HG03064 (cell line): Measurements from ENCODE around the gene WDR74.

Source experiments
- ATAC-seq: cut with Tn5 transposase; IDR thresholded peaks from one replicate; pipeline ENCODE4 v1.9.1; 2021; ENCODE audit warnings: low read depth; ENCODE audit not compliant: unreplicated experiment

Gene WDR74

DNA sequence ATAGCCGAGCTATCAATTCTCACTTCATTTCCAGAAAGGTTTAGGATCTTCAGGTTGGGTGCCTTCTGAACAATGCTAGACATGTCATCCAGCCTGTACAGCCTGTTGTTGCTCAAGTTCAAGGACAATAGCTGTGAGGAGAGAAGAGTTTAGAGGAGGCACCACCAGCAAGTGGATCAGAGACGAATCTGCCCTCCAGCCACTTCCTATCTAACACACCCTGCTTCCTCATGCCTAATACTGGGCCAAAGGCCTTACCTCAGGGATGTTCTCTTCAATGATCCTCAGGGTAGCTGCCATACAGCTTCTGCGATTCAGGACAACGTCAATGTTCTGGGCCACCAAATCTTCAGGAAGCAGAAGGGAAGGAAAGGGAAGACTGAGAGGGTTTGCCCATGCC is 38.3 kb downstream of the WDR74 start:
- ATAC-seq = no peak

DNA sequence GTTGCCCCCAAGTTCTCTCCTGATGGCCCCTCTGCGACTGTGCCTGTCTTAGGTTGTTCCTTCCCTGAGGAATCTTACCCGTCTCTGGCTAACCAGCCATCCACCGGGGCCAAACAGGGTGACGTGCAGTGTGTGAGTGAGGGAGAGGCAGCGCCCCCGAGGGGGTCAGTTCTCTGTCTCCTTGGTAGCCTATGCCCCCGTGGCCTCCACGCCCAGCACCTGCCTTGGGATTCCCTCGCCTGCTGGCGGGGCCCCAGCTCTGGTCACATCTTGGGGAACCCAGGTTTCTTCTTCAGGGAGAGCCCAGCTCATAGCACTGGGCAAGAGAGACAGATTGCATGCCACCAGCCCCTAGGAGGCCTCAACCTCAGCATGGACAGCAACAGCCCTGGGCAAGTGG is 39.9 kb downstream of the WDR74 start:
- ATAC-seq = no peak

DNA sequence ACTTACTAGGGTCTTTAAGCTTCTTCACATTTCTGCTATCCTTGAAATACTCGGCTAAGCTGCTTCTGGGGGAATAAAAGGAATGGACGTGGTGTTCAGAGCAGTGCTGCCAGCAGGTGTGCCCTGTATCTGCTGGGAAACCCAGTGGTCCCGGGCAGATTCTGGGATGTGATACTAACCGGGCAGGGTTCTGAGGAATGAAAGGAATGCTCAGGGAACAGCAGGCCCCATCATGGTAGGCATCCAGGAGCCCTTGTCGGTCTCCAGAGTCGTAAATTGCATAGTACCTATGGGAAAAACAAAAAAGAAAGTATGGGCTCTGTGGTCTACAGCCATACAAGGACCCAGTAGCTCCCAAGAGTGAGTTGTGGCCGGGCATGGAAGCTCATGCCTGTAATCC is 43.1 kb downstream of the WDR74 start:
- ATAC-seq = no peak

DNA sequence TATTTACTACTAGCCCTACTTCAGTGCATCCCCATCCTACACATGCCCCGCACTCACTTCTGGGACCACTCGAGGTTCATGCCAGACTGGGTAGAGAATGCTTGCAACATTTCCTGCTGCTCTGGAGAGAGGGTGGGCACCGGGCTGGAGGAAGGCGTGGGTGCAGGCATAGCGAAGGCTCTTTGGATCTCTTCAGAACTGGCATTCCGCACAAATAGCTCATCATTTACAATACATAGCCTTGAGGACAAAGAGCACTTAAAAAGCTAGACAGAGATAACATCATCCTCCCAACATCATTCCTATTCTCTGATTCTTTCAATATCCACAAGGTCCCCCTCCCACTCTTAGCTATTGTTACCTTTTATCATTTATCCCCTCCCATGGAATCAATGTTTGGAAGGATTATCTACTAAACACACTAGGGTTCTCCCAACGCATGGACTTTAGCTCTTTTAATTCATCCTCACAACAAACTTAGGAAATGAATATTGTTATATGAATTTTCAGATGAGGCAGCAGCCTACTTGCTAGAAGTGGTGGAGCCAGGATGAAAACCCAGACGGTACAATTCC is 45.1 kb downstream of the WDR74 start:
- ATAC-seq = no peak

DNA sequence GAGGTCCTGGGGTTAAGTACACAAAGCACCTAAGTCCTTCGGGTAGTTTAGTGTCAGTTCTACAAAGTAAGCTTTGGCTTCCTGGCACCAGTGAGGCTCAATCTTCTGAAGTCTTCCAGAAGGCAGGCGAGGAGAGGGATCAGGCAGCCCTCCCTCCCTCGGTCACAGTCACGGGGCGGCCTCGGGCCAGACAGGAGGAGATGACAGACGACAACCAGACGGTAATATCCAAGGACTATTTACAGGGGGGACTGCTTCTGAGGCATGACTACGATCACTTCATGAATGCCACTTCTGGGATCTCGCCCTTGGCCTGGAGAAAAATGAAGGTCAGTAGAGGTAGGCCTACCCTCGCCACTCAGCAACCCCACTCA is 47.2 kb downstream of the WDR74 start:
- no peak for ATAC-seq

DNA sequence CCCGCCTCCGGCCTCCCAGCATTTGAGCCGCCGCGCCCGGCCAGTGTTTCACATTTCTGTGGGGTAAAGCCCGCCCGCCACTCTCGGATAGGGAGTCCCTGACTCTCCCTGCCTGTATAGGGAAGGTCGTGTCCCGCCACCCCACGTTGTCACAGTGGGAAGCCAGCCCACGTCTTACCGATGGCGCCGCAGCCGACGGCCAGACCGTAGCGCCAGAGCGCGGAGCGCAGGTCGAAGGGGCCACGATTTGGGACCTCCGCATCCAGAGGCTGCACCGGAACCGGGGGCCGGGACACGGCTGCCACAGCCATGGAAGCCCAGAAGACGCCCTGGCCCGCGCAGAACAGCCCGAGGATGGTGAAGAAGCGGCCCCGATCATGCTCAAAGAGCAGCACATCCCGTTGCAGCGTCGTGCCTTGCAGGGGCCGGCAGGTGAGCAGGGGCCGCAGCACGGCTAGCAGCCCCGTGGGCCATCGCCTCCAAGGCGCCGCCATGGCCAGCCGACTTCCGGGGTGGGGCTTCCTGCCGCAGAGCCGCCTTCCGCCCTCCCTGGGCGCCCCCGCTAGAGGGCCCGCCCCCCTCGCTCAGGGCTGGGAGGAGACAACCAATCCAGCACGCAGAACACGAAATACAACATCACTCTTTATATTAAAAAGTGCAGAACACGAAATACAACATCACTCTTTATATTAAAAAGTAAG is 47.7 kb downstream of the WDR74 start, which contains the start of gene TMEM223:
Gene TMEM223, minus strand, starts transcription at position 506 of the 701 bp plus-strand sequence. Its CDS starts 12 bp downstream, at position 494.
- ATAC-seq = peak; percentile 54

DNA sequence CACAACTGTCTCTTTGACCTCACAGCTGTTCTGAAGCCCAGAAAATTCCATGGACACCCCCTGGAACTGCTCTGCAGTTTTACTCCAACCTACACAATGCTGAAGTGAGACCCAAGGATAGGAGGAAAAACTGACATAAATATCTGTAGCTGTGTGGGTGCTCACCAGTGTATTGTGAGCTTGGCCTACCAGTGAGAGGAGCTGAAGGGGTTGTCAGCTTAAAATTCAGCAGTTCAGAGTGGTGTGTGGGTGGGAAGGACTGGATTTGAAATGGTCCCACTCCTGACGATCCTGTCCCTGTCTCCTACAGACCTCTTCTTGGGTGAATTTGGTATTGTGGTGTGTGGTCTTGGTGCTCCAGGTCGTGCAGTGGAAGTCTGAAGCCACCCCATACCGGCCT is 49.8 kb downstream of the WDR74 start:
- ATAC-seq = no peak

DNA sequence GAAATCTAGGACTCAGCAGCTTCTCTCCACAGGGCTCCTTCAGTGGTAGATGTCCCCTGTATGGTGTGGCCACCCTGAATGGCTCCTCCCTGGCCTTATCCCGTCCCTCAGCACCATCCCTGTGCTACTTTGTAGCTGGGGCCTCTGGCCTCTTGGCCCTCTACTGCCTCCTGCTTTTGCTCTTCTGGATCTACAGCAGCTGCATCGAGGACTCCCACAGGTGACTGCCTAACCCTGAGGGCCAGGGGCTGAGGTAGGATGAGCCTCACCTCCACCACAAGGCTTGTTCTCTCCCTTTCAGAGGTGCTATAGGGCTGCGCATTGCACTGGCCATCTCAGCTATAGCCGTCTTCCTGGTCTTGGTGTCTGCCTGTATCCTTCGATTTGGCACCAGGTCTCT is 50.4 kb downstream of the WDR74 start:
- ATAC-seq = no peak

DNA sequence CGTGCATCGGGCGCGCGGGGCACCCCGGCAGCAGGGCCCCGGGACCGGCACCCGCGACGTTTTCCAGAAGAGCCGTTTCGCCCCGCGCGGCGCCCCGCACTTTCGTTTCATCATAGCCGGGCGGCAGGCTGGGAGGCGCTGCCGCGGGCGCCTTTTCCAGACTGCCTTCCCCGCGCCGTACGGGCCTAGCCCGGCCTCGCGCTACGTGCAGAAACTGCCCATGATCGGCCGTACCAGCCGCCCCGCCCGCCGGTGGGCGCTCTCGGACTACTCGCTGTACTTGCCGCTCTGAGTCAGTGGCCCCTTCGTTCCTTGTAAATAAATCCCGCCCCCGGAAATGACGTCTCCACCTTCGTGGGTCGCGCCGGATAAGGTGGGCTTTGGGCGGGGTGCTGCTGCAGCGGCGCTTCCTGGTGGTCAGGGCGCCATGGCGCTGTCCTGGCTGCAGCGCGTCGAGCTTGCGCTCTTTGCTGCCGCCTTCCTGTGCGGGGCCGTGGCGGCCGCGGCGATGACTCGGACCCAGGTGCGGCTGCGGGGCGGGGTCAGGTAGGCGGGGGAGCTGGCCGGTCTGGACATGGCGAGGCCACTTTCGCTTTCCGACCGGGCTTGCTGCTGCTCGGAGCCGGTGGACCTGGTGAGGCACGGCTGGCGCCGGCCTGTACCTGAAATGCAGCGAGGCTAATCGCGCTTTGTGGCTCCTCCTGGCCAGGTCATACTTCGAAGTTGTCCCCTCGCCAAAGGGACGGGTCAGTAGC is 52.2 kb downstream of the WDR74 start, which contains the start of gene TMEM179B:
Gene TMEM179B, plus strand, starts transcription at position 398 of the 755 bp plus-strand sequence. Its CDS starts 30 bp downstream, at position 428.
- ATAC-seq = peak; percentile 65

DNA sequence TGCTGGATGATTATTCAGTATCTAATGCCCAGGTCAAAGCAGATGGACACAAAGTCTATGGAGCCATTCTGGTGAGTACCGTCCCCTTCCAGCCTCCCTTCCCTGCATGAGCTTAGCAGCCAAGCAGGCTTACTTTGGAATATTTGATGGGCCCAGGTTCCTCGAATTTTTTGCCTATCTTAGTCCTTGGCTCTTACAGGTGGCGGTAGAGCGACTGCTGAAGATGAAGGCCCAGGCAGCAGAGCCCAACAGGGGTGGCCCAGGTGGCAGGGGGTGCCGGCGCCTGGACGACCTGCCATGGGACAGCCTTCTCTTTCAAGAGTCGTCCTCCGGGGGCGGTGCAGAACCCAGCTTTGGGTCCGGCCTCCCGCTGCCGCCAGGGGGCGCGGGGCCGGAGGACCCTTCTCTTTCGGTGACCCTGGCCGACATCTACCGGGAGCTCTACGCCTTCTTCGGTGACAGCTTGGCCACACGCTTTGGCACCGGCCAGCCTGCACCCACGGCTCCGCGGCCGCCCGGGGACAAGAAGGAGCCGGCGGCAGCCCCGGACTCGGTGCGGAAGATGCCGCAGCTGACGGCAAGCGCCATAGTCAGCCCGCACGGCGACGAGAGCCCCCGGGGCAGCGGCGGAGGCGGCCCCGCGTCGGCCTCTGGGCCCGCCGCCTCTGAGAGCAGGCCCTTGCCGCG is 52.9 kb downstream of the WDR74 start:
- ATAC-seq = peak; percentile 58
